CD8-positive, alpha-beta T cell (primary cell): ENCODE results near the gene COPS7A. TPM values are rescaled to one million over a fixed set of nuclear protein-coding genes. Genes with fewer than 3 reads are reported as not detected.

Experiments
- total RNA-seq, 46 experiments: library from RNA in 2 of 46; stranded (reverse) in 2 of 46; gene quantifications; one replicate each; pipeline ENCODE4 v1.2.3 and lab custom pipeline; 2021 to 2026

The COPS7A gene
- total RNA-seq, 2 experiments from 2014 or later: 11.0 to 11.1 TPM

Other genes with a start within 250 kb of the COPS7A start
- 10 to 100 TPM; 17.4 to 18.4 TPM for gene MRPL51, start 230.8 kb upstream of the COPS7A start, total RNA-seq
- 10 to 100 TPM; 11.7 to 13.4 TPM for gene NCAPD2, start 229.9 kb upstream of the COPS7A start, total RNA-seq
- gene GAPDH, start 189.5 kb upstream of the COPS7A start, total RNA-seq: 100 to 1,000 TPM; 503 to 513 TPM
- gene IFFO1, start 168.0 kb upstream of the COPS7A start, total RNA-seq: 10 to 100 TPM; 16.7 to 18.4 TPM
- gene NOP2, start 155.8 kb upstream of the COPS7A start, total RNA-seq: 10 to 100 TPM; 74.4 to 83.6 TPM
- 100 to 1,000 TPM; 289 to 295 TPM for gene CHD4, start 116.7 kb upstream of the COPS7A start, total RNA-seq
- 1 to 10 TPM; 5.8 to 6.8 TPM for gene LPAR5, start 88.1 kb upstream of the COPS7A start, total RNA-seq
- 1 to 10 TPM; 1.2 to 1.7 TPM for gene ACRBP, start 76.6 kb upstream of the COPS7A start, total RNA-seq
- gene ING4, start 60.9 kb upstream of the COPS7A start, total RNA-seq: 10 to 100 TPM; 14.1 to 15.9 TPM
- gene ZNF384, start 34.7 kb upstream of the COPS7A start, total RNA-seq: 10 to 100 TPM; 61.8 to 63.8 TPM
- gene PIANP, start 23.2 kb upstream of the COPS7A start, total RNA-seq: under 1 TPM; 0.17 to 0.52 TPM
- gene MLF2, start 29.1 kb downstream of the COPS7A start, total RNA-seq: 100 to 1,000 TPM; 106 to 111 TPM
- gene PTMS, start 42.3 kb downstream of the COPS7A start, total RNA-seq: 1 to 10 TPM; 4.7 to 5.2 TPM
- gene LAG3, start 48.5 kb downstream of the COPS7A start, total RNA-seq: 1 to 10 TPM; 8.5 to 9.3 TPM
- under 1 TPM; 0.54 to 1.00 TPM for gene CD4, start 65.5 kb downstream of the COPS7A start, total RNA-seq
- gene GPR162, start 97.8 kb downstream of the COPS7A start, total RNA-seq: not detected
- 1 to 10 TPM; 3.4 to 4.9 TPM for gene P3H3, start 104.4 kb downstream of the COPS7A start, total RNA-seq
- gene GNB3, start 116.9 kb downstream of the COPS7A start, total RNA-seq: 1 to 10 TPM in 1 of 2 experiments, under 1 TPM in 1; 0.49 to 1.0 TPM
- under 1 TPM; 0.61 to 0.92 TPM for gene CDCA3, start 127.2 kb downstream of the COPS7A start, total RNA-seq
- gene USP5, start 128.1 kb downstream of the COPS7A start, total RNA-seq: 10 to 100 TPM; 24.0 to 25.9 TPM
- gene TPI1, start 143.5 kb downstream of the COPS7A start, total RNA-seq: 10 to 100 TPM; 59.6 to 64.0 TPM
- gene SPSB2, start 149.3 kb downstream of the COPS7A start, total RNA-seq: 1 to 10 TPM; 2.6 to 3.0 TPM
- gene LRRC23, start 180.8 kb downstream of the COPS7A start, total RNA-seq: 1 to 10 TPM; 6.5 to 7.2 TPM
- gene ENO2, start 190.5 kb downstream of the COPS7A start, total RNA-seq: 10 to 100 TPM; 95.5 to 99.6 TPM
- 10 to 100 TPM; 26.5 to 33.4 TPM for gene ATN1, start 203.9 kb downstream of the COPS7A start, total RNA-seq
- not detected for gene RNU7-1, start 219.8 kb downstream of the COPS7A start, total RNA-seq
- 100 to 1,000 TPM; 328 to 356 TPM for gene C12orf57, start 220.0 kb downstream of the COPS7A start, total RNA-seq
- 10 to 100 TPM; 63.2 to 63.9 TPM for gene PTPN6, start 227.3 kb downstream of the COPS7A start, total RNA-seq
- gene PHB2, start 246.6 kb downstream of the COPS7A start, total RNA-seq: 100 to 1,000 TPM; 145 to 148 TPM
- 10 to 100 TPM; 42.8 to 43.2 TPM for gene EMG1, start 246.9 kb downstream of the COPS7A start, total RNA-seq